Posterior cingulate gyrus (tissue), 11 donors: ENCODE data around the gene DNAH5.
A peak's percentile ranks its signal among the peaks of the same experiment; 100 is the strongest.
"Not testable (repeated sequence)": the region's sequence is repeated elsewhere in the genome, so short reads cannot be mapped to it uniquely, and the experiment has no call there.

Experiments
- DNase-seq, 10 donors: peaks; one replicate each; pipeline versions ENCODE4 v3.0.0 to v3.0.0-alpha.2; 2020 to 2021; ENCODE audit warnings: mixed read lengths in 3 of 10
- intact Hi-C: fragments of 100-400 bp; cut with DNase I; formaldehyde crosslinking; loops from one replicate; pipeline ENCODE4 v1.15.1; 2023

Gene DNAH5

GRCh38 chr5:13944560-13945199 is at the start of gene DNAH5:
TSS of gene DNAH5 (minus strand) at chr5:13944688. CDS start at chr5:13944438, 250 bp downstream.
- intact Hi-C loops: no loop called here
- DNase-seq: no peak

- DNase-seq: no peak
- intact Hi-C loops: no loop called here
These were observed 49.4 kb upstream of the DNAH5 start for GRCh38 chr5:13993926-13994325.

GRCh38 chr5:13992795-13993194 is 48.3 kb upstream of the DNAH5 start:
- intact Hi-C loops: no loop called here
- DNase-seq: no peak

- intact Hi-C loops: no loop called here
- DNase-seq: no peak
These were observed 46.9 kb upstream of the DNAH5 start for GRCh38 chr5:13991365-13991764.

GRCh38 chr5:13990896-13991295 is 46.4 kb upstream of the DNAH5 start:
- DNase-seq: no peak
- intact Hi-C loops: no loop called here

GRCh38 chr5:13989832-13990231 is 45.3 kb upstream of the DNAH5 start:
- intact Hi-C loops: loop anchor here (5.0 kb wide), 2 partner anchors 282 to 657 kb away; no protein-coding TSS in a partner anchor
- no peak for DNase-seq

GRCh38 chr5:13987843-13988464 is 43.5 kb upstream of the DNAH5 start:
- intact Hi-C loops: loop anchor here (5.0 kb wide), 2 partner anchors 284 to 659 kb away; no protein-coding TSS in a partner anchor
- peak in 6 of 10 donors; percentile 26 to 87 (median 46) for DNase-seq

GRCh38 chr5:13985731-13986418 is 41.4 kb upstream of the DNAH5 start:
- intact Hi-C loops: loop anchor here (5.0 kb wide), 2 partner anchors 286 to 661 kb away; no protein-coding TSS in a partner anchor
- DNase-seq: no peak

GRCh38 chr5:13984888-13985287 is 40.4 kb upstream of the DNAH5 start:
- intact Hi-C loops: loop anchor here (5.0 kb wide), 2 partner anchors 287 to 662 kb away; no protein-coding TSS in a partner anchor
- DNase-seq: not testable (repeated sequence)

GRCh38 chr5:13976867-13977830 is 32.7 kb upstream of the DNAH5 start:
- DNase-seq: no peak
- intact Hi-C loops: no loop called here

GRCh38 chr5:13976223-13976622 is 31.7 kb upstream of the DNAH5 start:
- DNase-seq: no peak
- intact Hi-C loops: no loop called here

- intact Hi-C loops: no loop called here
- no peak for DNase-seq
These were observed 30.8 kb upstream of the DNAH5 start for GRCh38 chr5:13975246-13975645.

- DNase-seq: no peak
- intact Hi-C loops: no loop called here
These were observed 29.2 kb upstream of the DNAH5 start for GRCh38 chr5:13973724-13974123.

- no peak for DNase-seq
- intact Hi-C loops: no loop called here
These were observed 27.5 kb upstream of the DNAH5 start for GRCh38 chr5:13972029-13972428.

- intact Hi-C loops: no loop called here
- DNase-seq: peak in 1 of 10 donors; percentile 30
These were observed 12.7 kb upstream of the DNAH5 start for GRCh38 chr5:13957032-13957645.

- no peak for DNase-seq
- intact Hi-C loops: no loop called here
These were observed 12.0 kb upstream of the DNAH5 start for GRCh38 chr5:13956471-13956870.

- intact Hi-C loops: no loop called here
- no peak for DNase-seq
These were observed 11.4 kb upstream of the DNAH5 start for GRCh38 chr5:13955896-13956295.

GRCh38 chr5:13946111-13946510 is 1.6 kb upstream of the DNAH5 start:
- intact Hi-C loops: no loop called here
- peak in 7 of 10 donors; percentile 16 to 87 (median 48) for DNase-seq

GRCh38 chr5:13945271-13945670 is 783 bp upstream of the DNAH5 start:
- DNase-seq: no peak
- intact Hi-C loops: no loop called here

GRCh38 chr5:13943676-13944075 is 812 bp downstream of the DNAH5 start:
- intact Hi-C loops: no loop called here
- DNase-seq: no peak
